Glomerular endothelial cell (primary cell): ENCODE measurements around the gene LASP1NB.
"Not testable (repeated sequence)": the region's sequence is repeated elsewhere in the genome, so short reads cannot be mapped to it uniquely, and the experiment has no call there.

Experiments
- DNase-seq: peaks from one replicate; pipeline ENCODE4 v3.0.0-alpha.2; 2011; ENCODE audit warnings: low read depth, low spot score; ENCODE audit errors: extremely low read depth

LASP1NB gene

GRCh38 chr17:38896346-38896954 is 29.0 kb upstream of the LASP1NB start:
- DNase-seq: no peak

GRCh38 chr17:38897176-38897575 is 28.2 kb upstream of the LASP1NB start:
- DNase-seq: no peak

- no peak for DNase-seq
Measured at GRCh38 chr17:38897671-38898290, 27.6 kb upstream of the LASP1NB start.

GRCh38 chr17:38898291-38898679 is 27.1 kb upstream of the LASP1NB start:
- no peak for DNase-seq

GRCh38 chr17:38898812-38899348 is 26.5 kb upstream of the LASP1NB start:
- no peak for DNase-seq

- DNase-seq: no peak
Measured at GRCh38 chr17:38899421-38899820, 26.0 kb upstream of the LASP1NB start.

GRCh38 chr17:38900978-38901656 is 24.3 kb upstream of the LASP1NB start:
- DNase-seq: no peak

GRCh38 chr17:38903404-38903803 is 22.0 kb upstream of the LASP1NB start:
- DNase-seq: no peak

- no peak for DNase-seq
Measured at GRCh38 chr17:38904892-38905291, 20.5 kb upstream of the LASP1NB start.

GRCh38 chr17:38905375-38905774 is 20.0 kb upstream of the LASP1NB start:
- no peak for DNase-seq

- DNase-seq: no peak
Measured at GRCh38 chr17:38906460-38907228, 18.8 kb upstream of the LASP1NB start.

GRCh38 chr17:38907930-38908675 is 17.3 kb upstream of the LASP1NB start:
- DNase-seq: no peak

GRCh38 chr17:38908676-38909181 is 16.7 kb upstream of the LASP1NB start:
- no peak for DNase-seq

- no peak for DNase-seq
Measured at GRCh38 chr17:38910325-38910724, 15.1 kb upstream of the LASP1NB start.

- no peak for DNase-seq
Measured at GRCh38 chr17:38911081-38911730, 14.2 kb upstream of the LASP1NB start.

GRCh38 chr17:38911731-38912081 is 13.7 kb upstream of the LASP1NB start:
- not testable (repeated sequence) for DNase-seq

- DNase-seq: no peak
Measured at GRCh38 chr17:38912221-38912813, 13.1 kb upstream of the LASP1NB start.

- no peak for DNase-seq
Measured at GRCh38 chr17:38914741-38915638, 10.4 kb upstream of the LASP1NB start.

- no peak for DNase-seq
Measured at GRCh38 chr17:38915639-38915995, 9.8 kb upstream of the LASP1NB start.
